Eye (tissue), 1 donor: ENCODE data around the gene DHDH.

Experiments used
- DNase-seq: peaks from one replicate; pipeline ENCODE4 v3.0.0-alpha.2; 2015

Gene DHDH

DNA sequence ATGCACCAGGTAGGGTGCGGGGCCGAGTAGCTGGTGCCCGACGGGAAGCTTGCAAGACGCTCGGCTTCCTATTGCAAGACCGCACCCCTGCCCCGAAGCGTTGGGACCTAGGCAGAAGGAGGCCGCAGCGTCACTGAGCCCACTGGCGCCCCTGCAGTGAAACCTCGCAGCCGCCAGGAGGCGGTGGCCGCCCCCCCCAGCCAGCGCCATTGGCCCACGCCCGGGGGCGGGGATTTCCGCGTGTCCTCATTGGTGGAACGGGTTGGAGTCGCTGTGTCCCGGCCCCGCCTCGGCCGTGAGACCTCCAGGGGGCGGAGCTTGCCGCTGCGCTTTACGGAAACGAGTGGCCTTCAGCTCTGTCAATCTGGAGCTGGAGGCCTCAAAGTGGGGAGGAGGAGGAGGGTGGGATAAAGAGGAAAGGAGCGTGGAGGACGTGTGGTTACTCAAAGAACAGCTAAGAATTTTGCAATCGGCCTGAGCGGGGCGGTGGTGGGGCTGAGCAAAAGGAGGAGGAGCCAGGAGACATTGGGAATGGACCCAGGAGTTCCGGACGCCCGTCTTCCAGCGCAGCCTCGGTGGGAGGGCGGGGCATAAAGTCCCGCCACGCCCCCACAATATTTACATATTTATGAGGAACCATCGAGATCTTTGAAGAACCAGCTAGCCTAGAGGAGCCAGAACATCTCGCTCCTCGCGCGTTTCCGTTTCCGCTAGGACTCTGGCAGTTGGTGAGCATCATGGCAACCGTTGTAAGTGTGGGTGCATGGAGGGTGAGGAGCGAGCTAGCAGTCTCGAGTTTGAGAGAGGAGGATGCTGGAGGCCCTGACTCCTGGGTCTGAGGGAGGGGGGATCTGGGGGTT lies 59.9 kb downstream of the DHDH start, which contains the start of the genes GYS1 and RUVBL2:
Gene GYS1 (minus strand): TSS at position 135 of the 860 bp plus-strand sequence. CDS start 197 bp downstream, outside the sequence.
Gene RUVBL2 (plus strand): TSS at position 713 of the 860 bp plus-strand sequence. CDS start 25 bp downstream, at position 738.
- peak; percentile 100 for DNase-seq

DNA sequence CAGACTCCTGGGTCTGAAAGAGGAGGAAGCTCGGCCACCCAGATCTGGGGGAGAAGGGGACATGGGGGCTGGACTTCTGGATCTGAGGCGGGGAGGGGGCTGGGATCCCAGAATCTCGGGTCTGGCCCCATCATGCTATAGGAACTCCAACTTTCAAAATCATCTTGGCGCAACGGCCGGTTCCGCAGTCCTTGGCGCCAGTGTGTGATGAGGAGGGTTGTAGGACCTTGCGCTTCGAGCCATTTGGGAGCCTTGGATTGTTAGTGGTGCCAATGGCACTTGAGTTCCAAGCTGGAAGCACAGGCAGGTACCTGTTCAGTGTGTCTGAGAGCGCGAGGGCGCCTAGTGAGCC lies 60.5 kb downstream of the DHDH start:
- DNase-seq, result no peak
